Bronchus fibroblast of lung (primary cell): ENCODE measurements around the gene SAMD13. TPM values are rescaled to one million over a fixed set of nuclear protein-coding genes. Genes with fewer than 3 reads are reported as not detected.

ENCODE experiments used
- total RNA-seq: library from RNA; depleted of rRNA; stranded (reverse); fragments of >200 nt; gene quantifications from 2 replicates; pipeline ENCODE4 v1.2.3, GENCODE V29; 2015

The SAMD13 gene, protein sequence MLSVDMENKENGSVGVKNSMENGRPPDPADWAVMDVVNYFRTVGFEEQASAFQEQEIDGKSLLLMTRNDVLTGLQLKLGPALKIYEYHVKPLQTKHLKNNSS
- total RNA-seq = 2.1 and 2.5 TPM in 2 replicates

DNA sequence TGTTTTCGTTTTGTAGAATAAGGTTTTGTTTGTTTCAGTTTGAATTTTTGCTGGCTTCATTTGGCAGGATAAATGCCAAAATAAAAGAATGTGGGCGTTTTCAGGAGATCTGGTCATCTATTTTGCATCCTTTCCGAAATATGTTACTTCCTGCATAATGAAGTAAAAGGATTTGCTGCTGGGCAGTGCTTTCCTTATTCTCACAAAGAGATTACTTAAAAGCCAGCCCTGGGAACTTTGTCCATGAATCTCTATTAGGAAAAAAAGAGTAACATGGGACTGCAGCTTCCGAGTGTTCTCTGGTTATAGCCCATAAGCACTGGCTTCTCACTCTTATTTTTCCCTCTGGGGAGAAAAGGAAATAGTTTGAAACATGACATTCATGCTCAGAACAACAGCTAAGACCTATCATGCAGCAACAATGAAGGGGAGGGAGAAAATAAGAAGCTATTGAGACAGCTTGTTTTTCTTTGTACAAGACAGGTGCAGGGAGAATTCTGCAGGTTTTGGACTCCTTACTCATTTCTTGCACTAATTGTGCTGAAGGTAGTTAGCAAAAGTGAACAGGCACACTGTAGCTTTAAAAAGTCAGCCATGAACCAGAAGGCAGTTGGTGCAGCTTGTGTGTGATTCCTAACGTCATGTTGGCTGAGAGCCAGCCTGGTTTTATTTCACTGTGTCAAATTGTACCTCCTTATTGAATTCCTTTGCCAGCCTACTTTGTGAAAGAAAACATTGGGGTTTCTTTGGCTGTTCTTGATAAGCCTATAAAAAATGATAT is at the start of gene SAMD13:
Gene SAMD13 (plus strand): TSS at position 705 of the 781 bp plus-strand sequence. CDS start 1,527 bp downstream, outside the sequence.

DNA sequence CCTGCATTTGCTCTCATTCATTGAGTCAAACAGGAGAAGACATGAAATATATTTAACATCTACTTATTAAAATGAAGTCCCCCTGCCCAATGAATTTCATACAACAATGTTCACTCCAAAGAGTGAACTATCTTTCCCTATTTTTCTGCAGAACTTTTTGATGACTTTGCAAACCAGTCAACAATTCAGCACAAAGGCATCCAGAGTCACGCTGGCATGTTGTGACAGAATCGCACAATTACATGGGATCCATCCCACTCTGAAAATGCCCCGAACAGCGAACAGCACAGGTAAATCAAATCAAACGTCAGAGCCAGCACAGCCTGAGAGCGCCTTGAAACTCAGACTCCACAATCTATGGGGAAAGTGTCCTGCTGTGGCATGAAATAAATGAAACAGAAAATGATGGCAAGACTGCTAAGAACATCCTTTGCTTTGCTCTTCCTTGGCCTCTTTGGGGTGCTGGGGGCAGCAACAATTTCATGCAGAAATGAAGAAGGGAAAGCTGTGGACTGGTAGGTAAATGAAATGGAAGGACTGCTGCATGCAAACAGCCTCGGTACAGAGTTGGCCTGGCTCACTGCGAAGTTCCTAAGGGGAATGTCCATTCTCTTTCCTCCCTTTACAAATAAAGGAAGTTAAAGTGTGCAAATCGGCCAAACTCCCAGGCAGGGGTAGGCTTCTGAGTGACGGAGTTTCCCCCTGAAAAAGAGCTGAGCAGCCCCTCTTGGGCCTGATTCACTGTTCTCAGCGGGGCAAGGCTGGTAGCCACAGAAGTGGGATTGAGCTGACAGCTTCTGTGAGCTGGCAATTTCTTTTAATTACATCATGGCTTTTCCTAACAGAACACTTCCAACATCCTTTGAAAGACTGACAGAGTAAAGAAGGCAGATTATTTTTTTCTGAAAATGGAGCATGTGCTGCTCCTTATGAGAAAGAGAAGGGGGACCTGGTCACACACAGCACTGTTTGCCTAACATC is 97.0 kb downstream of the SAMD13 start, which contains the start of gene DNASE2B:
Gene DNASE2B (plus strand): TSS at position 310 of the 981 bp plus-strand sequence. CDS start 81 bp downstream, at position 391.

Other genes starting within 250 kb of the SAMD13 start
- gene PRKACB, start 157.4 kb upstream of the SAMD13 start, total RNA-seq = 6.8 and 10.1 TPM in 2 replicates
- gene DNASE2B, start 96.8 kb downstream of the SAMD13 start, total RNA-seq = 0.15 and 0.17 TPM in 2 replicates
- gene RPF1, start 177.6 kb downstream of the SAMD13 start, total RNA-seq = 45.0 and 52.6 TPM in 2 replicates
- not detected in 2 replicates for gene SPATA1, start 204.7 kb downstream of the SAMD13 start, total RNA-seq
- 110 and 123 TPM in 2 replicates for gene GNG5, start 204.9 kb downstream of the SAMD13 start, total RNA-seq